Erythroblast (primary cell): ENCODE measurements around the gene PEDS1.

ENCODE experiments used
- GATA1 ChIP-seq: IDR thresholded peaks from 2 replicates; pipeline ENCODE4 v1.6.1; 2011; ENCODE audit warnings: low read depth, mild to moderate bottlenecking, control low read depth, low read length, moderate library complexity
- POLR2A ChIP-seq: IDR thresholded peaks from 2 replicates; pipeline ENCODE4 v1.6.1; 2011; ENCODE audit warnings: mild to moderate bottlenecking, low read length

DNA sequence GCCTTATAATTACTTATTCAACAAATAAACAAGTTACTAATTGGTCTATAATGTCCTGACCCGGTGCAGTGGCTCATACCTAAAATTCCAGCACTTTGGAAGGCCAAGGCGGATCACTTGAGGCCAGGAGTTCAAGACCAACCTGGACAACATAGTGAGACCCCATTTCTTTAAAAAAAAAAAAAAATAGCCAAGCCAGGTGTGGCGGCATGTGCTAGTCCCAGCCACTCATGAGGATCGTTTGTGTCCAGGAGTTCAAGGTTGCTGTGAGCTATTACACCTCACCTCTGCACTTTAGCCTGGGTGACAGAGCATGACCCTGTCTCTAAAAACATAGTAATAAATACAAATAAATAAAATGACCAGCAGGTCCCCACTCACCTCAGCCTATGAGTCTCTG is 30.8 kb downstream of the PEDS1 start:
- TF ChIP-seq POLR2A, result no peak
- no peak for TF ChIP-seq GATA1
